Activated T-cell treated with anti-CD3 and anti-CD28 coated beads for 24 hours (primary cell): ENCODE data around the gene RPUSD4.
A peak's percentile ranks its signal among the peaks of the same experiment; 100 is the strongest.
"Not testable (repeated sequence)": the region's sequence is repeated elsewhere in the genome, so short reads cannot be mapped to it uniquely, and the experiment has no call there.

Experiments
- DNase-seq: peaks from one replicate; pipeline ENCODE4 v3.0.0-alpha.2; 2020; ENCODE audit warnings: low read depth

Gene RPUSD4

GRCh38 chr11:126211236-126212088 is at the start of gene RPUSD4, which contains the start of gene FAM118B:
Gene RPUSD4 (minus strand): TSS chr11:126211650. CDS start chr11:126211638, 12 bp downstream.
Gene FAM118B (plus strand): TSS chr11:126211782. CDS start chr11:126235002, 23,220 bp downstream.
- DNase-seq = peak; percentile 99

- no peak for DNase-seq
These were observed 46.3 kb upstream of the RPUSD4 start for GRCh38 chr11:126257764-126258163.

- no peak for DNase-seq
These were observed 45.7 kb upstream of the RPUSD4 start for GRCh38 chr11:126257144-126257543.

GRCh38 chr11:126256216-126256615 is 44.8 kb upstream of the RPUSD4 start:
- no peak for DNase-seq

GRCh38 chr11:126255507-126255906 is 44.1 kb upstream of the RPUSD4 start:
- not testable (repeated sequence) for DNase-seq

- DNase-seq = no peak
These were observed 43.4 kb upstream of the RPUSD4 start for GRCh38 chr11:126254819-126255218.

- DNase-seq = no peak
These were observed 41.8 kb upstream of the RPUSD4 start for GRCh38 chr11:126253265-126253664.

GRCh38 chr11:126246636-126247035 is 35.2 kb upstream of the RPUSD4 start:
- DNase-seq = no peak

GRCh38 chr11:126233391-126233790 is 21.9 kb upstream of the RPUSD4 start:
- no peak for DNase-seq

GRCh38 chr11:126232683-126233082 is 21.2 kb upstream of the RPUSD4 start:
- DNase-seq = no peak

GRCh38 chr11:126231725-126232459 is 20.4 kb upstream of the RPUSD4 start:
- DNase-seq = no peak

GRCh38 chr11:126229858-126230540 is 18.5 kb upstream of the RPUSD4 start:
- no peak for DNase-seq

- no peak for DNase-seq
These were observed 15.1 kb upstream of the RPUSD4 start for GRCh38 chr11:126226334-126227084.

- no peak for DNase-seq
These were observed 13.8 kb upstream of the RPUSD4 start for GRCh38 chr11:126225295-126225665.

- DNase-seq = no peak
These were observed 13.3 kb upstream of the RPUSD4 start for GRCh38 chr11:126224647-126225294.

GRCh38 chr11:126219547-126219946 is 8.1 kb upstream of the RPUSD4 start:
- no peak for DNase-seq

GRCh38 chr11:126217491-126217890 is 6.0 kb upstream of the RPUSD4 start:
- no peak for DNase-seq

GRCh38 chr11:126216526-126217305 is 5.3 kb upstream of the RPUSD4 start:
- DNase-seq = no peak

GRCh38 chr11:126214841-126215240 is 3.4 kb upstream of the RPUSD4 start:
- no peak for DNase-seq

- no peak for DNase-seq
These were observed 3.0 kb upstream of the RPUSD4 start for GRCh38 chr11:126214441-126214840.
